IMR-90 (cell line): ENCODE results near the gene DRAP1.

ENCODE experiments used
- BHLHE40 ChIP-seq: fragments of 150-350 bp; IDR thresholded peaks from 2 replicates; pipeline ENCODE4 v1.6.1; 2016; ENCODE audit warnings: mild to moderate bottlenecking, low read depth, low read length
- CEBPB ChIP-seq: IDR thresholded peaks from 2 replicates; pipeline ENCODE4 v1.6.1; 2012; ENCODE audit warnings: low read depth, low read length, improper control_type of control experiment
- CHD1 ChIP-seq: IDR thresholded peaks from 2 replicates; pipeline ENCODE4 v1.6.1; 2012; ENCODE audit warnings: low read depth, low read length, improper control_type of control experiment
- MAFK ChIP-seq: IDR thresholded peaks from 2 replicates; pipeline ENCODE4 v1.6.1; 2012; ENCODE audit warnings: low read depth, low read length, improper control_type of control experiment
- NFE2L2 ChIP-seq: fragments of 150-350 bp; IDR thresholded peaks from 2 replicates; pipeline ENCODE4 v1.6.1; 2016; ENCODE audit warnings: low read depth, mild to moderate bottlenecking, low read length
- POLR2A ChIP-seq: IDR thresholded peaks from 2 replicates; pipeline ENCODE4 v1.6.1; 2012; ENCODE audit warnings: mild to moderate bottlenecking, low read depth, low read length
- RAD21 ChIP-seq: IDR thresholded peaks from 2 replicates; pipeline ENCODE4 v1.6.1; 2012; ENCODE audit warnings: low read length, improper control_type of control experiment
- RCOR1 ChIP-seq: IDR thresholded peaks from 2 replicates; pipeline ENCODE4 v1.6.1; 2012; ENCODE audit warnings: mild to moderate bottlenecking, low read length, improper control_type of control experiment; ENCODE audit not compliant: insufficient replicate concordance
- RFX5 ChIP-seq: IDR thresholded peaks from 2 replicates; pipeline ENCODE4 v1.8.0; 2012; ENCODE audit warnings: low read depth, mild to moderate bottlenecking, low read length, moderate library complexity
- SMC3 ChIP-seq: fragments of 150-350 bp; IDR thresholded peaks from 2 replicates; pipeline ENCODE4 v1.6.1; 2016; ENCODE audit warnings: low read depth, mild to moderate bottlenecking, antibody characterized with exemption, low read length, moderate library complexity
- TF ChIP-seq, protein P1 (sequence below): conservative IDR thresholded peaks from 2 replicates; pipeline ENCODE4 v1.5.1; 2012; ENCODE audit warnings: mild to moderate bottlenecking, low read depth, low read length, improper control_type of control experiment
- TF ChIP-seq, protein P2 (sequence below): fragments of 150-350 bp; IDR thresholded peaks from 2 replicates; pipeline ENCODE4 v1.6.1; 2017; ENCODE audit warnings: mild to moderate bottlenecking, antibody characterized with exemption, low read length, low read depth
- TF ChIP-seq, protein P3 (sequence below): fragments of 150-350 bp; IDR thresholded peaks from 2 replicates; pipeline ENCODE4 v1.6.1; 2016; ENCODE audit warnings: low read depth, mild to moderate bottlenecking, low read length, moderate library complexity, borderline replicate concordance

DNA sequence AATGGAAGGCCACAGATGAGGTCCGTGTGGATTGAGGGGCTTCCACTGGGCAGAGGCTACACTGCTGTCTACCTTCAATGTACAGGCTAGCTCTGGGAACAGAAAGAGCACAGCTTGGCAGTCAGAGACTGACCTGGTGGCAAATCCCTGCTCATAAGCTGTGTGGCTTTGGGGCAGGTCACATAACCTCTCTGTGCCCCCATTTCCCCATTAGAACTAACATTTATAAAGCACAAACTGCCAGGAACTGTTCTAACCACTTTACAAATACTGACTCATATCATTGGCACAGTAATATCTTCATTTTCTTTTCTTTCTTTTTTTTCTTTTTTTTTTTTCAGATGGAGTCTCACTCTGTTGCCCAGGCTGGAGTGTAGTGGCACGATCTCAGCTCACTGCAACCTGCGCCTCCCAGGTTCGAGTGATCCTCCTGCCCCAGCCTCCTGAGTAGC lies 22.2 kb upstream of the DRAP1 start:
- TF ChIP-seq POLR2A = no peak; the same call in 1 of the 2 replicates
- no peak for TF ChIP-seq CEBPB
- TF ChIP-seq, protein P1, sequence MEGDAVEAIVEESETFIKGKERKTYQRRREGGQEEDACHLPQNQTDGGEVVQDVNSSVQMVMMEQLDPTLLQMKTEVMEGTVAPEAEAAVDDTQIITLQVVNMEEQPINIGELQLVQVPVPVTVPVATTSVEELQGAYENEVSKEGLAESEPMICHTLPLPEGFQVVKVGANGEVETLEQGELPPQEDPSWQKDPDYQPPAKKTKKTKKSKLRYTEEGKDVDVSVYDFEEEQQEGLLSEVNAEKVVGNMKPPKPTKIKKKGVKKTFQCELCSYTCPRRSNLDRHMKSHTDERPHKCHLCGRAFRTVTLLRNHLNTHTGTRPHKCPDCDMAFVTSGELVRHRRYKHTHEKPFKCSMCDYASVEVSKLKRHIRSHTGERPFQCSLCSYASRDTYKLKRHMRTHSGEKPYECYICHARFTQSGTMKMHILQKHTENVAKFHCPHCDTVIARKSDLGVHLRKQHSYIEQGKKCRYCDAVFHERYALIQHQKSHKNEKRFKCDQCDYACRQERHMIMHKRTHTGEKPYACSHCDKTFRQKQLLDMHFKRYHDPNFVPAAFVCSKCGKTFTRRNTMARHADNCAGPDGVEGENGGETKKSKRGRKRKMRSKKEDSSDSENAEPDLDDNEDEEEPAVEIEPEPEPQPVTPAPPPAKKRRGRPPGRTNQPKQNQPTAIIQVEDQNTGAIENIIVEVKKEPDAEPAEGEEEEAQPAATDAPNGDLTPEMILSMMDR = no peak
- TF ChIP-seq RFX5 = no peak
- TF ChIP-seq BHLHE40 = no peak
- no peak for TF ChIP-seq RCOR1
- TF ChIP-seq, protein P2, sequence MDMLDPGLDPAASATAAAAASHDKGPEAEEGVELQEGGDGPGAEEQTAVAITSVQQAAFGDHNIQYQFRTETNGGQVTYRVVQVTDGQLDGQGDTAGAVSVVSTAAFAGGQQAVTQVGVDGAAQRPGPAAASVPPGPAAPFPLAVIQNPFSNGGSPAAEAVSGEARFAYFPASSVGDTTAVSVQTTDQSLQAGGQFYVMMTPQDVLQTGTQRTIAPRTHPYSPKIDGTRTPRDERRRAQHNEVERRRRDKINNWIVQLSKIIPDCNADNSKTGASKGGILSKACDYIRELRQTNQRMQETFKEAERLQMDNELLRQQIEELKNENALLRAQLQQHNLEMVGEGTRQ = no peak
- TF ChIP-seq RAD21 = no peak
- no peak for TF ChIP-seq SMC3
- no peak for TF ChIP-seq MAFK
- TF ChIP-seq CHD1 = no peak
- TF ChIP-seq NFE2L2 = no peak
- TF ChIP-seq, protein P3, sequence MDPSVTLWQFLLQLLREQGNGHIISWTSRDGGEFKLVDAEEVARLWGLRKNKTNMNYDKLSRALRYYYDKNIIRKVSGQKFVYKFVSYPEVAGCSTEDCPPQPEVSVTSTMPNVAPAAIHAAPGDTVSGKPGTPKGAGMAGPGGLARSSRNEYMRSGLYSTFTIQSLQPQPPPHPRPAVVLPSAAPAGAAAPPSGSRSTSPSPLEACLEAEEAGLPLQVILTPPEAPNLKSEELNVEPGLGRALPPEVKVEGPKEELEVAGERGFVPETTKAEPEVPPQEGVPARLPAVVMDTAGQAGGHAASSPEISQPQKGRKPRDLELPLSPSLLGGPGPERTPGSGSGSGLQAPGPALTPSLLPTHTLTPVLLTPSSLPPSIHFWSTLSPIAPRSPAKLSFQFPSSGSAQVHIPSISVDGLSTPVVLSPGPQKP = no peak
